Measurements from ENCODE around the gene FBRS.

- no peak for TF ChIP-seq POLR2A (IDR thresholded peaks at IDR 0.05; ENCODE audit: low read depth, low read length)
- TF ChIP-seq, protein P1, sequence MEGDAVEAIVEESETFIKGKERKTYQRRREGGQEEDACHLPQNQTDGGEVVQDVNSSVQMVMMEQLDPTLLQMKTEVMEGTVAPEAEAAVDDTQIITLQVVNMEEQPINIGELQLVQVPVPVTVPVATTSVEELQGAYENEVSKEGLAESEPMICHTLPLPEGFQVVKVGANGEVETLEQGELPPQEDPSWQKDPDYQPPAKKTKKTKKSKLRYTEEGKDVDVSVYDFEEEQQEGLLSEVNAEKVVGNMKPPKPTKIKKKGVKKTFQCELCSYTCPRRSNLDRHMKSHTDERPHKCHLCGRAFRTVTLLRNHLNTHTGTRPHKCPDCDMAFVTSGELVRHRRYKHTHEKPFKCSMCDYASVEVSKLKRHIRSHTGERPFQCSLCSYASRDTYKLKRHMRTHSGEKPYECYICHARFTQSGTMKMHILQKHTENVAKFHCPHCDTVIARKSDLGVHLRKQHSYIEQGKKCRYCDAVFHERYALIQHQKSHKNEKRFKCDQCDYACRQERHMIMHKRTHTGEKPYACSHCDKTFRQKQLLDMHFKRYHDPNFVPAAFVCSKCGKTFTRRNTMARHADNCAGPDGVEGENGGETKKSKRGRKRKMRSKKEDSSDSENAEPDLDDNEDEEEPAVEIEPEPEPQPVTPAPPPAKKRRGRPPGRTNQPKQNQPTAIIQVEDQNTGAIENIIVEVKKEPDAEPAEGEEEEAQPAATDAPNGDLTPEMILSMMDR (IDR thresholded peaks at IDR 0.05; ENCODE audit: extremely low read depth in 1 of 2, insufficient read depth in 1 of 2, low read depth in 1 of 2, low read length in 2 of 2) = no peak
- no peak for TF ChIP-seq EZH2 (IDR thresholded peaks at IDR 0.05; ENCODE audit: borderline replicate concordance, low read depth, low read length, severe bottlenecking)
- TF ChIP-seq JUN (IDR thresholded peaks at IDR 0.05; ENCODE audit: borderline replicate concordance, insufficient read depth, insufficient read length, low read depth) = no peak
These were observed 22.1 kb downstream of the FBRS start for GRCh38 chr16:30680326-30680725.

Measured in endothelial cell of umbilical vein (primary cell).